Activated naive CD8-positive, alpha-beta T cell treated with anti-CD3 and anti-CD28 coated beads, Interleukin-2, amount 10 ng/mL, durations not matched to agents 7 days and 5 days (primary cell): Measurements from ENCODE around the gene SMC3. TPM values are rescaled to one million over a fixed set of nuclear protein-coding genes. Genes with fewer than 3 reads are reported as not detected.
"Not testable (repeated sequence)": the region's sequence is repeated elsewhere in the genome, so short reads cannot be mapped to it uniquely, and the experiment has no call there.

Source experiments
- ATAC-seq: fragments of 150-1000 bp; cut with Tn5 transposase; one replicate; pipeline ENCODE4 v1.10.0; 2021; ENCODE audit warnings: low read depth, moderate library complexity
- POLR2A ChIA-PET: fragments of 350-600 bp; sonication (Branson Sonifier 250); formaldehyde crosslinking; loops from one replicate; lab custom pipeline; 2021; ENCODE audit warnings: antibody characterized with exemption; lab: Charles Lee
- DNase-seq: peaks from one replicate; pipeline ENCODE4 v3.0.0; 2021
- H3K27ac Mint-ChIP-seq: one replicate; pipeline ENCODE4 v1.8.0; 2022; ENCODE audit warnings: mild to moderate bottlenecking, mixed read lengths
- H3K27me3 Mint-ChIP-seq: one replicate; pipeline ENCODE4 v1.8.0; 2022; ENCODE audit warnings: mild to moderate bottlenecking, moderate library complexity, mixed read lengths
- H3K36me3 Mint-ChIP-seq: one replicate; pipeline ENCODE4 v1.8.0; 2021; ENCODE audit warnings: mild to moderate bottlenecking, mixed read lengths
- H3K4me1 Mint-ChIP-seq: one replicate; pipeline ENCODE4 v1.8.0; 2021; ENCODE audit warnings: mixed read lengths
- H3K4me3 Mint-ChIP-seq: one replicate; pipeline ENCODE4 v1.8.0; 2022; ENCODE audit warnings: mild to moderate bottlenecking, moderate library complexity, mixed read lengths
- H3K9me3 Mint-ChIP-seq: one replicate; pipeline ENCODE4 v1.8.0; 2021; ENCODE audit warnings: mixed read lengths
- total RNA-seq, 2 experiments: library from RNA; stranded (reverse); gene quantifications; one replicate each; pipeline ENCODE4 v1.2.3, GENCODE V29; 2021

SMC3 gene
- total RNA-seq, 2 experiments from 2014 or later = 66.5 to 67.7 TPM

GRCh38 chr10:110612629-110613028 is 45.1 kb downstream of the SMC3 start:
- POLR2A ChIA-PET = no interaction called here
- Mint-ChIP-seq H3K36me3 (no peaks in the 10 kb centered on the region), H3K27me3 (no peaks in the 10 kb centered on the region), H3K27ac (no peak overlapping the region), H3K9me3 (no peaks in the 10 kb centered on the region), H3K4me1 (peaks cover 40% of the 10 kb centered on the region), H3K4me3 (no peak overlapping the region)
- ATAC-seq = no peak
- DNase-seq = no peak

- no peak overlapping the region for H3K27ac Mint-ChIP-seq
- no peak overlapping the region for H3K4me3 Mint-ChIP-seq
- peaks cover 46% of the 10 kb centered on the region for H3K4me1 Mint-ChIP-seq
- H3K9me3 Mint-ChIP-seq = no peaks in the 10 kb centered on the region
- H3K27me3 Mint-ChIP-seq = no peaks in the 10 kb centered on the region
- no peak for DNase-seq
- no peak for ATAC-seq
- POLR2A ChIA-PET = no interaction called here
- no peaks in the 10 kb centered on the region for H3K36me3 Mint-ChIP-seq
These were observed 46.0 kb downstream of the SMC3 start for GRCh38 chr10:110613341-110613995.

GRCh38 chr10:110613996-110614495 is 46.6 kb downstream of the SMC3 start:
- DNase-seq = no peak
- POLR2A ChIA-PET = no interaction called here
- no peak overlapping the region for H3K27ac Mint-ChIP-seq
- peaks cover 49% of the 10 kb centered on the region for H3K4me1 Mint-ChIP-seq
- no peaks in the 10 kb centered on the region for H3K9me3 Mint-ChIP-seq
- no peak overlapping the region for H3K4me3 Mint-ChIP-seq
- no peaks in the 10 kb centered on the region for H3K36me3 Mint-ChIP-seq
- H3K27me3 Mint-ChIP-seq = no peaks in the 10 kb centered on the region
- ATAC-seq = no peak

- H3K4me3 Mint-ChIP-seq = no peak overlapping the region
- peaks cover 44% of the 10 kb centered on the region for H3K4me1 Mint-ChIP-seq
- DNase-seq = no peak
- POLR2A ChIA-PET = interaction anchor here (0.5 kb wide), 1 partner anchor 208 kb away, joined by 4 read pairs; no protein-coding TSS in a partner anchor
- H3K36me3 Mint-ChIP-seq = no peaks in the 10 kb centered on the region
- no peak overlapping the region for H3K27ac Mint-ChIP-seq
- ATAC-seq = no peak
- H3K27me3 Mint-ChIP-seq = no peaks in the 10 kb centered on the region
- no peaks in the 10 kb centered on the region for H3K9me3 Mint-ChIP-seq
These were observed 47.7 kb downstream of the SMC3 start for GRCh38 chr10:110615057-110615747.

- peaks cover 36% of the 10 kb centered on the region for H3K4me1 Mint-ChIP-seq
- POLR2A ChIA-PET = no interaction called here
- H3K4me3 Mint-ChIP-seq = no peak overlapping the region
- DNase-seq (no peak), ATAC-seq (no peak)
- H3K27me3 Mint-ChIP-seq = no peaks in the 10 kb centered on the region
- H3K27ac Mint-ChIP-seq = no peak overlapping the region
- no peaks in the 10 kb centered on the region for H3K9me3 Mint-ChIP-seq
- no peaks in the 10 kb centered on the region for H3K36me3 Mint-ChIP-seq
These were observed 49.1 kb downstream of the SMC3 start for GRCh38 chr10:110616493-110617033.

- peaks cover 27% of the 10 kb centered on the region for H3K4me1 Mint-ChIP-seq
- no peak overlapping the region for H3K4me3 Mint-ChIP-seq
- ATAC-seq = peak; percentile 68
- no peaks in the 10 kb centered on the region for H3K36me3 Mint-ChIP-seq
- POLR2A ChIA-PET = interaction anchor here (0.6 kb wide), 1 partner anchor 500 kb away, joined by 3 read pairs; no protein-coding TSS in a partner anchor
- no peak for DNase-seq
- no peaks in the 10 kb centered on the region for H3K27me3 Mint-ChIP-seq
- no peaks in the 10 kb centered on the region for H3K9me3 Mint-ChIP-seq
- peak overlapping the region; percentile 58 for H3K27ac Mint-ChIP-seq
These were observed 50.1 kb downstream of the SMC3 start for GRCh38 chr10:110617425-110618229.

- Mint-ChIP-seq H3K27ac (peak overlapping the region; percentile 58), H3K36me3 (no peaks in the 10 kb centered on the region), H3K4me1 (peaks cover 24% of the 10 kb centered on the region), H3K9me3 (peaks cover under 1% of the 10 kb centered on the region), H3K27me3 (peaks cover under 1% of the 10 kb centered on the region), H3K4me3 (no peak overlapping the region)
- no peak for DNase-seq
- POLR2A ChIA-PET = interaction anchor here (0.6 kb wide), 1 partner anchor 499 kb away, joined by 3 read pairs; no protein-coding TSS in a partner anchor
- ATAC-seq = no peak
These were observed 50.7 kb downstream of the SMC3 start for GRCh38 chr10:110618230-110618610.

GRCh38 chr10:110619514-110620397 is 52.3 kb downstream of the SMC3 start:
- no peak overlapping the region for H3K27ac Mint-ChIP-seq
- DNase-seq = no peak
- no peak overlapping the region for H3K4me3 Mint-ChIP-seq
- H3K36me3 Mint-ChIP-seq = no peaks in the 10 kb centered on the region
- no peak for ATAC-seq
- POLR2A ChIA-PET = no interaction called here
- peaks cover 6% of the 10 kb centered on the region for H3K27me3 Mint-ChIP-seq
- H3K4me1 Mint-ChIP-seq = peaks cover 24% of the 10 kb centered on the region
- peaks cover 2% of the 10 kb centered on the region for H3K9me3 Mint-ChIP-seq

GRCh38 chr10:110620398-110620719 is 52.9 kb downstream of the SMC3 start:
- H3K4me3 Mint-ChIP-seq = no peak overlapping the region
- H3K36me3 Mint-ChIP-seq = no peaks in the 10 kb centered on the region
- H3K27ac Mint-ChIP-seq = no peak overlapping the region
- POLR2A ChIA-PET = no interaction called here
- peaks cover 2% of the 10 kb centered on the region for H3K9me3 Mint-ChIP-seq
- H3K4me1 Mint-ChIP-seq = peaks cover 23% of the 10 kb centered on the region
- ATAC-seq = no peak
- H3K27me3 Mint-ChIP-seq = peaks cover 6% of the 10 kb centered on the region
- no peak for DNase-seq

- DNase-seq, H3K9me3 Mint-ChIP-seq, H3K27ac Mint-ChIP-seq, H3K4me3 Mint-ChIP-seq, ATAC-seq, H3K36me3 Mint-ChIP-seq, POLR2A ChIA-PET, H3K4me1 Mint-ChIP-seq: not testable (repeated sequence)
- H3K27me3 Mint-ChIP-seq = peaks cover 11% of the 10 kb centered on the region
These were observed 55.8 kb downstream of the SMC3 start for GRCh38 chr10:110623316-110623715.

GRCh38 chr10:110625356-110625894 is 57.9 kb downstream of the SMC3 start:
- DNase-seq (no peak), ATAC-seq (no peak)
- POLR2A ChIA-PET = interaction anchor here (0.6 kb wide), 1 partner anchor 417 kb away, joined by 3 read pairs; no protein-coding TSS in a partner anchor
- H3K9me3 Mint-ChIP-seq = peaks cover 2% of the 10 kb centered on the region
- H3K4me1 Mint-ChIP-seq = no peaks in the 10 kb centered on the region
- H3K4me3 Mint-ChIP-seq = no peak overlapping the region
- H3K27ac Mint-ChIP-seq = no peak overlapping the region
- no peaks in the 10 kb centered on the region for H3K36me3 Mint-ChIP-seq
- H3K27me3 Mint-ChIP-seq = peaks cover 14% of the 10 kb centered on the region
